ENCODE data around the gene NPB. TPM values are rescaled to one million over a fixed set of nuclear protein-coding genes. Genes with fewer than 3 reads are reported as not detected.
A peak's percentile ranks its signal among the peaks of the same experiment; 100 is the strongest.

Gene NPB
- polyA plus RNA-seq, 3 donors, result 0.08 to 0.16 TPM; not detected in 1

DNA sequence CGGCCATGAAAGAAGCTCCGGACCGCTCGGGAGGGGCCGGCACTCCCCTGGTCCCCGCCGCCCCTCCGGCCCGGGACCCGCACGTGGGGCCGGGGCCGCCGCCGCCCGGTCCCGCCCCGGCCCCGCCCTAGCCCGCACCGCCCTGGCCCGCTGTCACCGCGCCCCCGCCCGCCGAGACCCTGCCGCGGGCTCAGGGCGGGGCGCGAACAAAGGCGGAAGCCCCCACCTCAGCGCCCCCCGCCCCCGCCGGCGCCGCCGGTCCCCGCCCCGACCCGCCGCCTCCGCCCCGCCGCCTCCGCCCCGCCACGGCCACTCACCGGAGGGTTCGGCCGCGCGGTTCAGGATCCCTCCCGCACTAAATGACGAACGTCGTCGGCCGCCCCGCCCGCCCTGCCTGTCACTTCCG is 31.1 kb upstream of the NPB start, which contains the start of gene ARHGDIA:
Gene ARHGDIA, minus strand, starts transcription at position 357 of the 406 bp plus-strand sequence. CDS start 1,407 bp downstream, outside the sequence.
- no peaks in the 10 kb centered on the region for H3K27me3 Mint-ChIP-seq (ENCODE audit: low read depth in 3 of 3)
- peaks cover 32% of the 10 kb centered on the region for H3K4me1 Mint-ChIP-seq
- TF ChIP-seq, protein P1, sequence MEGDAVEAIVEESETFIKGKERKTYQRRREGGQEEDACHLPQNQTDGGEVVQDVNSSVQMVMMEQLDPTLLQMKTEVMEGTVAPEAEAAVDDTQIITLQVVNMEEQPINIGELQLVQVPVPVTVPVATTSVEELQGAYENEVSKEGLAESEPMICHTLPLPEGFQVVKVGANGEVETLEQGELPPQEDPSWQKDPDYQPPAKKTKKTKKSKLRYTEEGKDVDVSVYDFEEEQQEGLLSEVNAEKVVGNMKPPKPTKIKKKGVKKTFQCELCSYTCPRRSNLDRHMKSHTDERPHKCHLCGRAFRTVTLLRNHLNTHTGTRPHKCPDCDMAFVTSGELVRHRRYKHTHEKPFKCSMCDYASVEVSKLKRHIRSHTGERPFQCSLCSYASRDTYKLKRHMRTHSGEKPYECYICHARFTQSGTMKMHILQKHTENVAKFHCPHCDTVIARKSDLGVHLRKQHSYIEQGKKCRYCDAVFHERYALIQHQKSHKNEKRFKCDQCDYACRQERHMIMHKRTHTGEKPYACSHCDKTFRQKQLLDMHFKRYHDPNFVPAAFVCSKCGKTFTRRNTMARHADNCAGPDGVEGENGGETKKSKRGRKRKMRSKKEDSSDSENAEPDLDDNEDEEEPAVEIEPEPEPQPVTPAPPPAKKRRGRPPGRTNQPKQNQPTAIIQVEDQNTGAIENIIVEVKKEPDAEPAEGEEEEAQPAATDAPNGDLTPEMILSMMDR (IDR thresholded peaks at IDR 0.05), result no peak
- Histone ChIP-seq H3K27me3 (ENCODE audit: control insufficient read depth in 2 of 2, insufficient read depth in 2 of 2, low read length in 2 of 2) (no peaks in the 10 kb centered on the region), H3K79me2 (ENCODE audit: insufficient read depth, low read length) (peaks cover 52% of the 10 kb centered on the region), H3K9ac (ENCODE audit: insufficient read depth, low read length, poor library complexity, severe bottlenecking) (peak within 1 kb of the TSS; percentile 99), H4K20me1 (ENCODE audit: insufficient read depth, low read length) (peaks cover 46% of the 10 kb centered on the region), H3K9me3 (replicated peaks in 1 of 2; ENCODE audit: control insufficient read depth in 1 of 2, insufficient read depth in 1 of 2, low read length in 2 of 2) (no peaks in the 10 kb centered on the region), H3K27ac (ENCODE audit: low read depth in 1 of 2, low read length in 2 of 2) (peak within 1 kb of the TSS; percentile 88 to 99), H3K4me1 (ENCODE audit: control insufficient read depth in 1 of 2, insufficient read depth in 2 of 2, low read length in 2 of 2) (peaks cover 34 to 53% of the 10 kb centered on the region in 2 donors), H3K4me3 (replicated peaks in 1 of 3; ENCODE audit: low read depth in 2 of 3, low read length in 3 of 3) (peak within 1 kb of the TSS; percentile 89 to 98 (median 94)), H2AFZ (ENCODE audit: insufficient read depth, low read depth, low read length, poor library complexity, severe bottlenecking) (peak within 1 kb of the TSS; percentile 96), H3K4me2 (replicated peaks; ENCODE audit: extremely low read depth, low read length, poor library complexity, severe bottlenecking) (peak within 1 kb of the TSS; percentile 93), H3K36me3 (replicated peaks in 1 of 2; ENCODE audit: control insufficient read depth in 1 of 2, insufficient read depth in 2 of 2, low read length in 2 of 2) (peaks cover 21 to 24% of the 10 kb centered on the region in 2 donors)
- H3K4me3 Mint-ChIP-seq, result peak within 1 kb of the TSS; percentile 84 to 91
- no peak for DNase-seq
- H3K9me3 Mint-ChIP-seq, result no peaks in the 10 kb centered on the region
- H3K36me3 Mint-ChIP-seq, result peaks cover 13 to 28% of the 10 kb centered on the region in 2 donors
- WGBS (ENCODE audit: insufficient coverage), result under 1% methylated on average over 53 of the region's 64 CpGs
- intact Hi-C loops (cut with micrococcal nuclease), result loop anchor here (1.0 to 5.0 kb wide), 4 partner anchors 10 to 56 kb away; partner anchors contain the start of genes MCRIP1 (in 2 of the 2) and MAFG (in 1 of the 2)
- H3K27ac Mint-ChIP-seq, result peak within 1 kb of the TSS; percentile 87 to 95 (median 91)

DNA sequence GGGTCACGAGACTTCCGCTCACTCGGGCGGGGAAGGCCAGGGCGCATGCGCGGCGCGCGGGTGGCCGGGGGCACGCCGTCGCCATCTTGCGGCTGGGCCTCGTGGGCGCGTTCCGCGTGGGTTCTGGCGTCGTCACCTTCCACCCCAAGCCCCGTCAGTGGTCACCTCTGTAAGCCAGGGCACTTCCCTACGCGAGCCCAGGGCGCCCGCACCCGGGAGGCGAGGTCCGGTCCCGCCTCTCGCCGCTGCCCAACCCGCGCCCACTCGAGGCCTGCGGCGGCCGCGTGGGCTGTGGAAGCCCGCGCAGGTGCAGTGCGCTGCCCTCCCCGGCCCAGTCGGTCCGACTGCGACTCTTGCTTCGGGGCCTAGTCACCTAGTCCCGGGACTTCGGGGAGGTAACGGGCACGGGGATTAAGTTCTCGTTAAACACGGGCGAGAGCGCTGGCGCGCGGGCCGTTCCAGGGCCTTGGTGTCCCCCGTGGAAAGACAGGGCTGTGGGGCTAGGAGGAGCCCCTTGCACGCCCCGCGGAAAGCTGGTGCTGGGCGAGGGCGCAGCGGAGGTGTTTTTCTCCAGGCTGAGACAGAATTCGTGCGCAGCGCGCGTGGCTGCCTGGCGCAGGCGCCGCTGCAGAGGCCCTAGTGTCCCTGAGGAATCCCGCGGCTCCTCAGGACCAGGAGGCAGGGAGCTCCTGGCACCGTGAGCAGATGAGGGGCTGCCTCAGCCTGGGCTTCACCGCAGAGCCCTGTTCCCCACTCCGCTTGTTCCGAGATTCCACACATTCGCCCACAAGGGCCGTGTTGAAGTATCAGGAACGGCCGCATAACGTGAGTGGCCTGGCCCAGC is 30.4 kb upstream of the NPB start:
- peaks cover 40% of the 10 kb centered on the region for H4K20me1 ChIP-seq (ENCODE audit: insufficient read depth, low read length)
- peak overlapping the region; percentile 93 for H3K4me2 ChIP-seq (replicated peaks; ENCODE audit: extremely low read depth, low read length, poor library complexity, severe bottlenecking)
- peak overlapping the region; percentile 99 for H3K9ac ChIP-seq (ENCODE audit: insufficient read depth, low read length, poor library complexity, severe bottlenecking)
- H2AFZ ChIP-seq (ENCODE audit: insufficient read depth, low read depth, low read length, poor library complexity, severe bottlenecking), result peak overlapping the region; percentile 96
- no peaks in the 10 kb centered on the region for H3K9me3 ChIP-seq (replicated peaks in 1 of 2; ENCODE audit: control insufficient read depth in 1 of 2, insufficient read depth in 1 of 2, low read length in 2 of 2)
- peaks cover 13 to 28% of the 10 kb centered on the region in 2 donors for H3K36me3 Mint-ChIP-seq
- peaks cover 21 to 24% of the 10 kb centered on the region in 2 donors for H3K36me3 ChIP-seq (replicated peaks in 1 of 2; ENCODE audit: control insufficient read depth in 1 of 2, insufficient read depth in 2 of 2, low read length in 2 of 2)
- H3K9me3 Mint-ChIP-seq, result no peaks in the 10 kb centered on the region
- H3K79me2 ChIP-seq (ENCODE audit: insufficient read depth, low read length), result peaks cover 48% of the 10 kb centered on the region
- under 1% methylated on average over 86 of the region's 86 CpGs for WGBS (ENCODE audit: insufficient coverage)
- TF ChIP-seq, protein P1 (IDR thresholded peaks at IDR 0.05), result peak; percentile 38
- peak overlapping the region; percentile 59 to 89 (median 62) for H3K4me3 ChIP-seq (replicated peaks in 1 of 3; ENCODE audit: low read depth in 2 of 3, low read length in 3 of 3)
- H3K27me3 Mint-ChIP-seq (ENCODE audit: low read depth in 3 of 3), result no peaks in the 10 kb centered on the region
- intact Hi-C loops (cut with micrococcal nuclease), result loop anchor here (1.0 to 5.0 kb wide), 4 partner anchors 10 to 56 kb away; partner anchors contain the start of genes MCRIP1 (in 2 of the 2) and MAFG (in 1 of the 2)
- H3K27ac ChIP-seq (ENCODE audit: low read depth in 1 of 2, low read length in 2 of 2), result peak overlapping the region; percentile 77 to 99
- H3K4me1 Mint-ChIP-seq, result peaks cover 31% of the 10 kb centered on the region
- peaks cover 34 to 53% of the 10 kb centered on the region in 2 donors for H3K4me1 ChIP-seq (ENCODE audit: control insufficient read depth in 1 of 2, insufficient read depth in 2 of 2, low read length in 2 of 2)
- peak overlapping the region; percentile 79 to 89 for H3K4me3 Mint-ChIP-seq
- no peaks in the 10 kb centered on the region for H3K27me3 ChIP-seq (ENCODE audit: control insufficient read depth in 2 of 2, insufficient read depth in 2 of 2, low read length in 2 of 2)
- peak overlapping the region; percentile 87 to 93 (median 89) for H3K27ac Mint-ChIP-seq
- DNase-seq, result peak; percentile 90 to 95 (median 93)

All from CD14-positive monocyte (primary cell).